NCI-H187 (cell line): ENCODE results near the gene THRSP.
A peak's percentile ranks its signal among the peaks of the same experiment; 100 is the strongest.
"Not testable (repeated sequence)": the region's sequence is repeated elsewhere in the genome, so short reads cannot be mapped to it uniquely, and the experiment has no call there.

ENCODE experiments used
- DNase-seq, 2 experiments: peaks; one replicate each; lab custom pipeline; 2025; lab: John Stamatoyannopoulos, UW

THRSP gene, protein sequence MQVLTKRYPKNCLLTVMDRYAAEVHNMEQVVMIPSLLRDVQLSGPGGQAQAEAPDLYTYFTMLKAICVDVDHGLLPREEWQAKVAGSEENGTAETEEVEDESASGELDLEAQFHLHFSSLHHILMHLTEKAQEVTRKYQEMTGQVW

DNA sequence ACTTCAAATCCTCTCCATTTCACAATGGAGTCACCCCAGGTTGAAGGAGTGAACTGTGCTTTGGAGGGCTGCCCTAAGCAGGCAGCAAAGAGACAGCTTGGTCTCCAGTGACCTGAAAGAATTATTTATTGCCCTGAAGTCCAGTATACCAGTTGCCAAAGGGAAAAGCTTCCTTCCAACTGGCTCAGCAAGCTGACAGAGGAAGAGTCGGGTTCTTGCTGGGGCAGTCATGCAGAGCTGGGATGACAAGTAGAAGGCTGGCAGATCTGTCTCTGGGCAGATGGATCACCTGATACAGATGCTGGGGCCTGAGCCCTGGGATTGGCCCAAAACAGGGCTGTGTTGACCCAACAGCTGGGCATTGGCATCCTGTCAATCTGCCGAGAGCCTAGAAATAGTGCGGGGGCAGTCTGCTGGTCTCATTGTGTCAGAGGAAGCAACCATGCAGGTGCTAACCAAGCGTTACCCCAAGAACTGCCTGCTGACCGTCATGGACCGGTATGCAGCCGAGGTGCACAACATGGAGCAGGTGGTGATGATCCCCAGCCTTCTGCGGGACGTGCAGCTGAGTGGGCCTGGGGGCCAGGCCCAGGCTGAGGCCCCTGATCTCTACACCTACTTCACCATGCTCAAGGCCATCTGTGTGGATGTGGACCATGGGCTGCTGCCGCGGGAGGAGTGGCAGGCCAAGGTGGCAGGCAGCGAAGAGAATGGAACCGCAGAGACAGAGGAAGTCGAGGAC is at the start of gene THRSP:
Gene THRSP (plus strand): TSS at position 422 of the 742 bp plus-strand sequence. CDS start 21 bp downstream, at position 443.
- no peak for DNase-seq

DNA sequence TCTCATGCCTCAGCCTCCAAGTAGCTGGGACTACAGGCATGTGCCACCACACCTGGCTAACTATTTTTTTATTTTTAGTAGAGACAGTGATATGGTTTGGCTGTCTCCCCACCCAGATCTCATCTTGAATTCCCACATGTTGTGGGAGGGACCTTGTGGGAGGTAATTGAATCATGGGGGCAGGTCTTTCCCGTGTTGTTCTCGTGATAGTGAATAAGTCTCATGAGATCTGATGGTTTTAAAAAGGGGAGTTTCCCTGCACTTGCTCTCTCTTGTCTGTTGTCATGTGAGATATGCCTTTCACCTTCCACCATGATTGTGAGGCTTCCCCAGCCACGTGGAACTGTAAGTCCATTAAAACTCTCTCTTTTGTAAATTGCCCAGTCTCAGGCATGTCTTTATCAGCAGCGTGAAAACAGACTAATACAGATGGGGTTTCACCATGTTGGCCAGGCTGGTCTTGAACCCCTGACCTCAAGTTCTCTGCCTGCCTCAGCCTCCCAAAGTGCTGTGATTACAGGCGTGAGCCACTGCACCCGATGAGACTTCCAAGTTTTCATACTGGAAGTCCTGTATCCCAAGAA is 48.6 kb upstream of the THRSP start:
- DNase-seq, result not testable (repeated sequence)

DNA sequence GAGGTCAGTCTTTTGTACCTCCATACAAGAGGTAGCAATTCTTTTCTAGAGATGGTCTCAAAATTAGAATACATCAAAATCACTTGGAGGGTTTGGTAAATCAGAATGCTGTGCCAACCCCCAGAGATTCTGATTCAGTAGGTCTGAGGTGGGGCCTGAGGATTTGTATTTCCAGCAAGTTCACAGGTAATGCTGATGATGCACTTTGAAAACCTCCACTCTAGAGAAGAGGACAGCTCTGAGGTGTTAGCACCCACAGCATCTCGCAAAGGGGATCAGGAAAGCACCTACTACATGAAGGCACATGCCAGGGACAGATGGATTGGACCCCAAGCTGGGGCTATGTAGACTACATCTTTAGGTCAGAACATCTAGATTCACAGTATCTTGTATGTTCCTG is 47.8 kb upstream of the THRSP start:
- no peak for DNase-seq

DNA sequence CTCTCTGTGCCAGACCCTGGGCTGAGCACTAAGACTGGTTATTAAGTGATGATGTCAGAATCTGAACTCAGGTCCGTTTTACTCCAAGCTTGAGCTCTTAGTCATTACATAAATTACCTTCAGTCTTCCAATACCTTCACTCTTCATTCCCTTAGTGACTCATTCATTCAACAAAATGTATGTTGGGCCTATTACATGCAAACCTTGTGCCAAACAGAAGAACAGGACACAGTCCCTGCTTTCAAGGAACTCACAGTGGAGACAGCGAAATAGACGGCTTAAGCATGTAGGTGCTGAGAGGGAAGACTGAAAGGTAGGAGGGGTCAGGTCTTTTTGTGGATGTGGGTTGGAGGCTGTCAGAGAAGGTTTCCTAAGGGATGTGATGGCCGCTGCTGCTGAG is 43.9 kb upstream of the THRSP start:
- DNase-seq, result no peak

DNA sequence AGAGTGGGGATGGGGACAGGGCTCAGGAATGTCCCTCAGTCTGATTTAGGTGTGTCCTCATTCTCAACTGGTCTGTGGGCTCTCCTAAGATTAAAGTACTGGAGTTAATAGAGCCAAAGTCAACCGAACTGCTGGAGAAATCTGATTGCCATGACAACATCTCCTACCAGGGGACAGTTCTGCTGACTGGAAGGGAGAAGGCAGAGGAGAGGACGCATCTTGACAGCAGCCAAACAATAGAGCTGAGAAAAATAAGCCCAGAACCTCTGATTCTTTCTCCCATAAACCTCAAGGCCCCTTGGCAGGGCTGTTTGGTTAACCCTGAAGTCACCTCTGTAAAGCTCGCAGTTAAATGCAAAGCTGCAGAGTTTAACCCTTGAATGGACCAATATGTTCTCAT is 43.4 kb upstream of the THRSP start:
- DNase-seq, result no peak

DNA sequence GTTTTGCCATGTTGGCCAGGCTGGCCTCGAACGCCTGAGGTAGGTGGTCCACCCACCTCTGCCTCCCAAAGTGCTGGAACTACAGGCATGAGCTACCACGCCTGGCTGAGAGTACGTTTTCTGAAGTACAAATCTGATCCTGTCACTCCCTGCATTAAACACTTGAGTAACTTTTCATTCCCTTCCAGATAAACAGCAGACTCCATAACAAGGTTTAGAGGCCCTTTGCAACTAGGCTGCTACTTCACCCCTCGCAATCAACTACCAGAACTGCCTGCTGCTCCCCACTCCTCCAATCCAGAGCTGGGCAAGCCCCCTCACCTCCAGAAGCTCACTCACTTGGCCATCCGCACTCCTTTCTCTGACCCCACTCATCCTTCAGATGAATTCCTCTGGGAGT is 42.0 kb upstream of the THRSP start:
- DNase-seq, result no peak

DNA sequence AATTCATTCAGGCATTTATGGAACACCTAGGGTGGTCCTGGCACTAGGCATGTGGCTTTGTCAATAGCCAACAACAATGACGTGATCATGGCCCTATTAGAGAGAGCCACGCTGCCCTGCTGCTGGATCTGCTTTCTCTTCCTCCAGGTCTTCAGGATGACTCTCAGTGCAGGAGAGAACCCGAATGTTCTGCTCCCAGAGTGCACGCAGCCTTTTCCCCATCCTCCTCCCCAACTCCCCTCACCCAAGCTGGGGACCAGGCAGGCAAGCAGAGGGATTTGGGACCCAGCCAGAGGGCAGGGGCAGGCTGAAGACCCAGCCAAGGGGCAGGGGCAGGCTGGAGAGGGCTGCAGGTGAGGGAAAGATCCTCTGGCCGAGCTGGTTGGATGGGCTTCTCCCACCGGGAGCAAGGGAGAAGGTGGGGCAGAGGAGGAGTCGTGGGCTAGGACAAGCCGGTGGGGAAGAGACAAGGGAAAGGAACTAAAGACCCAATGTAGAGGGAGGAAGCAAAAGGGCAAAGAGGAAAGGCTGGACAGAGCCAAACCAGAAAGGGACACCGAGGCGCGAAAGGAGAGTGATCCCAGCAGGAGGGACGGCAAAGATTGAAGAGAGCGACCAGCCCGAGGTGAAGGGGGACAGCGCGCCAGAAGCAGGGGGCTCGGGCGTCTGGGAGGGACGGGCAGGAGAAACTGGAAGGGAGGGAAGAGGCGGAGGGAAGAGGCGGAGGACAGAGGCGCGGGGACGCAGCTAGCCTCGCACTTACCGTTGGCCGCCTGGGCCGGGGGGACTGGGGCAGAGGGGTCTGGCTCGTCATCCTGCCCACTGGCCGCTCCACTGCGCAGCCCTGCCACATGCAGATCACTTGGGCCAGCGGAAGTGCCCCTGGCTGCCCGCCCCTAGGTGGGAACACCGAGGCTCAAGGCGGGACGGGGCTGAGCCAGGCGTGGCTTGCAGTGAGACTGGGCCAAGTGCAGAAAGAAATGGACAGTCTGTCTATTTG is 41.0 kb upstream of the THRSP start, which contains the start of gene KCTD14:
Gene KCTD14 (minus strand): TSS at position 880 of the 1,000 bp plus-strand sequence. CDS start 27 bp downstream, at position 853.
- no peak for DNase-seq

DNA sequence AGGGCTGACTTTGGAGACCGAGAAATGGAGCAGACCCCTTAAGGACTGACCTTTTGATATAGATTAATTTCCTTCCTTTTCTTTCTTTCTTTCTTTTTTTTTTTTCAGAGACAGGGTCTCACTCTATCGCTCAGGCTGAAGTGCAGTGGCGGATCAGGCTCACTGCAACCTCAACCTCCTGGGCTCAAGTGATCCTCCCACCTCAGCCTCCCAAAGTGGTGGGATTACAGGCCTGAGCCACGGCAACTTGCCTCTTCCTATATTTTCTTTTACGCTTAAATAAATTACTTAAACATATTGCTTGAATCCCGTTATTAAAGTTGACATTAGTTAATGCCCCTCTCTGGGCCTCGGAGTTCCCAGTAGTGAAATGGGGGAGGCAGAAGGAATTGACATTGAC is 40.2 kb upstream of the THRSP start:
- DNase-seq, result no peak

DNA sequence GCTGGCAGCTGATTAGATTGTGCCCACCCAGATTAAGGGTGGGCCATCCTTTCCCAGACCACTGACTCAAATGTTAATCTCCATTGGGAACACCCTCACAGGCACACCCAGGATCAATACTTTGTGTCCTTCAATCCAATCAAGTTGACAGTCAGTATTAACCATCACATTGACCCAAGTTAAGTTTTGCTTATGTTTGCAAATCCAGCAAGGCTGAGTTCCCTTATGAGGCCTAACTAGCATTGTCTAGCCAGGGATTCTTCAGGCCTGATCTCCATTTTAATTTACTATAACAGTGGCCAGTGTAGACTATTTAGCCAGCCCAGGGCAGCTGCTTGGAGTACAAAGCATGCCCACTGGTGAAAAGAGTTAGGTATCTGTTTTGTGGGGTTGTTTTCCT is 38.3 kb upstream of the THRSP start:
- DNase-seq, result no peak

DNA sequence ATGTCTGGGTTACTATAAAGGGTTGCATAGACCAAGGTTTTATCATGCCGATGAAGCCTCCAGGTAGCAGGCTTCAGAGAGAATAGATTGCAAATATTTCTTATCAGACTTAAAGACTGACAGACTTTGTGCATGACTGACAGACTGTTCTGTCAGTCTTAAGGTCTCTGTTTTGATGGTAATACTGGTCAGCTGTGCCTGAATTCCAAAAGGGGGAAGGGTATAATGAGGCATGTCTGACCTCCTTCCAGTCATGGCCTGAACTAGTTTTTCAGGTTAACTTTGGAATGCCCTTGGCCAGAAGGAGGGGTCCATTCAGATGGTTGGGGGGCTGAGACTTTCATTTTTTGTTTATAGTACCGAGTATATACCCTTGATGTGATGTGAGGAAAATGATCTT is 35.9 kb upstream of the THRSP start:
- DNase-seq, result no peak

DNA sequence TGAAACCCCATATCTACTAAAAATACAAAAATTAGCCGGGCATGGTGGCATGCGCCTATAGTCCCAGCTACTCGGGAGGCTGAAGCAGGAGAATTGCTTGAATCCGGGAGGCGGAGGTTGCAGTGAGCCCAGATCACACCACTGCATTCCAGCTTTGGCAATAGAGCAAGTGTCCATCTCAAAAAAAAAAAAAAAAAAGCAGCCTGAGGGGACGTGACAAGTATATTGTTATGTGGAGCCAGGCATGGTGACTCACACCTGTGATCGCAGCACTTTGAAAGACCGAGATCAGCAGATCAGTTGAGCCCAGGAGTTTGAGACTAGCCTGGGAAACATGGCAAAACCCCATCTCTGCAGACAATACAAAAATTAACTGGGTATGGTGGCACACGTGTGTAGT is 35.2 kb upstream of the THRSP start:
- not testable (repeated sequence) for DNase-seq

DNA sequence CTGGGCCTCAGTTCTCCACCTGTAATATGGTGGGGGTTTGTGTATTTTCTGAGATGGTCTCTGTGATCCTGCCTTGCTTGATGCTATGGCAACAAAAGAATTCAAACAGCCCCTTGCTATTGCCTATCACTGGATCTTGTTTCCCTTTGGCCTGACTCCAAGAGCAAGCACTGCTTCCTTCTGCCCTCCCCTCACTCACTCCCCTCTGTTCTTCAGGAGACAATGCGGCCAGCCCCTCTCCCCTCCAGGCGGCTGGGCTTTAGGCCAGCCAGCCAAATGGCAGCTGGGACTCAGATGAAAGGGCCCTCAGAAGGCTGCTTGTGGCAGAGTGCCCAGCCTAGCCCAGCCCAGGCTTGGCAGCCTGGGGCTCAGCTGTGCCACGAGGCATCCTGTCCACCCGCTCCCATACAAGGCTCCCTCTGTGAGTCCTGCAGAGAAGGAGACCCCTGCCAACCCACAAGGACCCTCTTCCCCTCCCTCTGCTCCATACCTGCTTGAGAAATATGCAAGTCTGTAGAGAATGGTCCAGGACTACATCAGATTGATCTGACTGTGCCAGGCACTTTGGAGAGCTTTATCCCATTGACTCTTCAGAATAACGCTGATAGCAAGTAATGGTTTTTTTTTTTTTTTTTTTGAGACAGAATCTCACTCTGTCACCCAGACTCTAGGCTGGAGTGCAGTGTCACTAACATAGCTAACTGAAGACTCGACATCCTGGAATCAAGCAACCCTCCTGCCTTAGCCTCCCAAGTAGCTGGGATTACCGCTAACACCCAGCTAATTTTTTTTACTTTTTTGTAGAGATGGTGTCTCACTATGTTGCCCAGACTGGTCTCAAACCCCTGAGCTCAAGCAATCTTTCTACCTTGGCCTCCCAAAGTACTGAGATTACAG is 33.0 kb upstream of the THRSP start:
- peak; percentile 38 to 61 for DNase-seq

DNA sequence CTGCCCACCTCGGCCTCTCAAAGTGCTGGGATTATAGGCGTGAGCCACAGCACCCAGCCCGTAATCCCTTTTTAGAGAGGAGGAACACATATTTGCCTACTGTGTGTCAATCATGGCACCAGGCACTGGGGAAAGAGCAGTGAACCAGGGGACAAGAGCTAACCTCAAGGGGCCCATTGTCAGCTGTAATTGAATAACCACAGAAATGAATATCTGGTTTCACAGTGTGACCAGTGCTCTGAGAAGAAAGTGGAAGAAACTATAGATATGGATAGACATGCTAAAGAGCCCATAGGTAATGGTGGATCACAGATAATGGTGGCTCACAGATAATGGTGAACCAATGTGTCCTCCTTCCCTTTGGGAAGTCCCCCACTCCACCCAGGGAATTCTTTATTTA is 32.0 kb upstream of the THRSP start:
- DNase-seq, result no peak

DNA sequence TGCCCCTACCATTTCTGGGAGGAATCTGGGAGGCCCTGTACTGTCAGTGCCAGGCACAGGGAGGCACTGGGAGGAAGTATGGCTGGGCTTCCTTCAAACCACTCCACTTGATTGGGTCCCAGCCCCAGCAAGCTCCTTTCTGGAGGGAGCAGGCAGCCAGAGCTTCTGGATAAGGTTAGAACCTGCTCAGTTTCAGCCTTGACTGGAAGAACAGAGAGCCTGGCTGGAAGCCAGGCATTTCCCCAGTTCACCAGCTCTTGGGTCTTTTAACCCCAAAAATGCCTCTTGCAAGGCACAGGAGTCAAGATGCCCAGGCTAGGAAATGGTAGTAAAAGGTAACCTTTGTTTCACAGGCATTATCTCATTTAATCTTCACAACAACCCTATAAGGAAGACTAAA is 31.6 kb upstream of the THRSP start:
- DNase-seq, result no peak

DNA sequence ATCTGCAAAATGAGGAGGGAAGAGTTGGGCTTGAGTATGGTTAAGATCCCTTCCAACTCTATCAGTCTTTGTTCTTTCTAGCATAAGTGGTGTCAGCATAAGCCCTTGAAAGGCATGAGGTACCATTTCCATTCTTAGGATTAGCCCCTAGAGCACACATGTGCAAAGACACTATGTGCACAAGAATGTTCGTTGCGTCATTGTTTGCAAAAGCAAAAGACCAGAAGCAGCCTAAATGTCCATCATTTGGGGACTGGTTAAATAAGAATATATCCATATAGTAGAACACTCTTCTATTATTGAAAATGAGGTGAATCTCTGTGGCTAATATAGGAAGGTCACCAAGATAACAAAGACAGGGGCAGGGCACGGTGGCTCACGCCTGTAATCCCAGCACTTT is 30.6 kb upstream of the THRSP start:
- no peak for DNase-seq

DNA sequence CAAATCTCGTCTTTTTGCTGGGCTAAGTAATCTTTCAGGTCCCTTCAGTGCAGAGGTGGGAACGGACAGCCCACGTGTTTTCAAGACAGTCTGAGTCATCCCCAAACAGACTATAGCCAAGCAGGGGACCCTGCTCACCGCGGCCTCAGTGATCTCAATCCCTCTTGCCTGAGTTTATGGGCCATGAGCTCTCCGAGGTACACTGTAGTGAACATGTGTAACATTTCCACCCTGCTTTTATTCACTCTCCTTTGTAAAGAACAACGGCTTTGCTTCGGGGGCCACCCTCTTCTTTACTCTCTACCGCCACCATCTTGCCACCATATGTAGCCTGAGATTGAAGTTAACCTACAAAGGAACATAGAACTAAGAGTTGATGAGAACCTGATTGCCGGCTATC is 29.0 kb upstream of the THRSP start:
- no peak for DNase-seq

DNA sequence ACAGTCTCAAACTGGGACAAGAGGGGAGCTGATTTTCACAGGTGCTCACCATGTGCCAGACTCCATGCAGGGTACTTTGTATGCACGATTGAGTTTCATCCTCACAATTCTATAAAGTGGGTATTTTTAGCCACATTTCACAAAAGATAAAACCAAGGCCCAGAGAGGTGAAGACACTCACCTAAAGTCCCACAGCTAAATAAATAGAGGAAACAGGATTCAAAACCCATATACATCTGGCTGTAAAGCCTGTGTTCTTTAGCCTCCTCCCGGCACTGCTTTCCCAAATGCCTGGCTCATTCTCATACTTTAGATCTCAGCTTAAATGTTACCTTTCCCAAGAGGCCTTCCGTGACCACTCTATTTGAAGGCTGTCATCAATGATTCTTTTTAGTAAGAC is 27.3 kb upstream of the THRSP start:
- no peak for DNase-seq

DNA sequence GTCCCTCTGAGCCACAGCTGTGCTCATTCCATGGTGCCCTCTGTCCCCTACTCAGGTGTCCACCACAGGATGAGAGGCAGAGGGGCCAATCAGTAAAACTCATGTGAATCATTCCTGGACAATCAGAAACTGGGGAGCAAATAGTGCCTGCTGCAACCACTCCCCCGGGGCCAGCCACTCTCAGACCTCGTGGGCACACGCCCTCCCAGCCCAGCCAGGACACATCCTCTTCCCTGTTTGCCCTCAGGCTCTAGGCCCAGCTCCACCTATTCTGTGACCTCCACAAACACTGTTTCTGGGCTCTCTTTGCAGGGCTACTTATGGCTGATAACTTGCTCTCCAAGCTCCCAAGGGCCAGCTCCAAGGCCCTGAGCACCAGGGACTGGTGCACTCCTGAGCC is 26.6 kb upstream of the THRSP start:
- no peak for DNase-seq

DNA sequence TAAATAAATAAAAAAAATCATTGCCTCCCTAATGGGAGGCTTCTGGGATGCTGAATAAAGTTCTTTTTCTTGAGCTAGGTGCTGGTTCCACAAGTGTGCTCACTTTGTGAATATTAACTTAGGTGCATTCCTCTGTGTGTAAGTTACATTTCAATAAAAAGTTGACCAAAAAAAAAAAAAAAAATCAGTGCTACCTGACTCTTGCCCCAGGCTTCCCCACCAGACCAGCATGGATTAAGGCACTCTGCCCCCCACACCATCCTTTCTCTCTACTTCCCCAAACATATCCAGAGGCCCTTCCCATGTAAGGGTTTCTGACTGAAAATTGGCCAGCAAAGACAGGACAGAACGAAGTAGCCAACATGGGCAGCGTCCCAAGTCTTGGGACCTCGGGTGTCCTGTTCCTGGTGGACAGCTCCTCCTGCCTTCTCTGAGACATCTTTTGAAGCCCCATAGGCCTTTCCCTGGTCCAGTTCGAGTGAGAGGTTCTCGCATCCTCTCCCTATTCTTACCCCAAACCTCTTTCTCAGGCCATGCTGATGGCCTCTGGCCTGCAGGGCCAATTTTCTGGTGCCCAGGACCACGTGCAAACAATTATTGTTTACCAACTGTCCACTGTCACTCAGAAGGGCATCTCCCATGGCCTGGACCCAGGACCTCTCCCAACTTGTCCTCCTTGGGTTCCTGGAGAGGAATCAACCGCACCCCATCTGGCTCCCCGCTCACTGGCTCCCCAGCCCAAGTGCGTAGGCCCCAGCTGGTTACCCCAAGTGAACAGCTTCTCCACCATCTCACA is 25.6 kb upstream of the THRSP start:
- no peak for DNase-seq

DNA sequence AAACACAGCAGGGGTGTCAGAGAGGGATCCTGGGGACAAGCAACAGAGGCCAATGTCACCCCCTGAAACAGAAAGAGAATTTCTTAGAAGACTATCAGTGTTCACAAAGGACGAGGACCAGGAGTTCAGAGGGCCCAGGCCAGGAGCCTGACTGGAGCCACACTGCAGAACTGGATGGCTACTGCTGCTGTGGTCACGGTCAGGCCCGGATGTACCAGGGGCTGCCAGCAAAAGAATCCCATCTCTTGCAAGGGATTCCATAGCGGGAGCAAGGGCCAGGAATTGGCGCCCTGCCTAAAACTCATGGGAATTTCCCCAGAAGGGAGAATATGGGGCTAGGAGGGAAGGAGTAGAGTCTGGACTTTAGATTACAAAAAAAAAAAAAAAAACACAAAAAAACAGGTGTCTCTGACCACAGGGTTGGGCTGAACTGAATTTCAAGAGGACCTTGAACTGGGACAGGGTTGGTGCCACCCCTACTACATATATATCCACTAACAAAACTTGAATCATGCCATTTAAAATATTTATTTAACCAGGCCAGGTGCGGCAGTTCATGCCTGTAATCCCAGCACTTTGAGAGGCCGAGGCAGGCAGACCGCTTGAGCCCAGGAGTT is 24.9 kb upstream of the THRSP start:
- DNase-seq, result no peak
